Smooth muscle cell (in vitro differentiated cells): ENCODE results near the gene B4GALNT3. TPM values are rescaled to one million over a fixed set of nuclear protein-coding genes. Genes with fewer than 3 reads are reported as not detected.
A peak's percentile ranks its signal among the peaks of the same experiment; 100 is the strongest.

Experiments
- DNase-seq: peaks from one replicate; lab custom pipeline; 2025; ENCODE audit not compliant: unreplicated experiment; lab: John Stamatoyannopoulos, UW
- H2AFZ ChIP-seq: fragments of 200-600 bp; sonication (generic); 2 replicates; pipeline ENCODE4 v1.6.0; 2016; ENCODE audit warnings: antibody characterized with exemption, low read depth, mild to moderate bottlenecking
- H3F3A ChIP-seq: fragments of 200-600 bp; sonication (generic); 2 replicates; pipeline ENCODE4 v1.6.0; 2017; ENCODE audit warnings: antibody characterized with exemption, low read depth
- H3K27ac ChIP-seq: fragments of 200-600 bp; sonication (generic); 2 replicates; pipeline ENCODE4 v1.5.1; 2016; ENCODE audit warnings: low read depth, mild to moderate bottlenecking
- H3K27me3 ChIP-seq: fragments of 200-600 bp; sonication (generic); 2 replicates; pipeline ENCODE4 v1.6.1; 2016; ENCODE audit warnings: low read depth, mild to moderate bottlenecking
- H3K36me3 ChIP-seq: fragments of 200-600 bp; sonication (generic); 2 replicates; pipeline ENCODE4 v1.5.1; 2016; ENCODE audit warnings: low read depth
- H3K4me1 ChIP-seq: fragments of 200-600 bp; sonication (generic); 2 replicates; pipeline ENCODE4 v1.5.1; 2016; ENCODE audit warnings: low read depth
- H3K4me2 ChIP-seq: fragments of 200-600 bp; sonication (generic); 2 replicates; pipeline ENCODE4 v1.6.0; 2016; ENCODE audit warnings: mild to moderate bottlenecking
- H3K4me3 ChIP-seq: fragments of 200-600 bp; sonication (generic); 2 replicates; pipeline ENCODE4 v1.5.1; 2016; ENCODE audit warnings: mild to moderate bottlenecking
- H3K79me2 ChIP-seq: fragments of 200-600 bp; sonication (generic); 2 replicates; pipeline ENCODE4 v1.6.0; 2016; ENCODE audit warnings: low read depth, mild to moderate bottlenecking
- H3K9ac ChIP-seq: fragments of 200-600 bp; sonication (generic); 2 replicates; pipeline ENCODE4 v1.6.0; 2016; ENCODE audit warnings: low read depth
- H3K9me3 ChIP-seq: fragments of 200-600 bp; sonication (generic); replicated peaks from 2 replicates; pipeline ENCODE4 v1.5.1; 2016; ENCODE audit warnings: low read depth
- H4K20me1 ChIP-seq: fragments of 200-600 bp; sonication (generic); 2 replicates; pipeline ENCODE4 v1.6.0; 2016; ENCODE audit warnings: low read depth
- WGBS: methylation state at CpG from one replicate; pipeline ENCODE4 v1.1.7; 2016; ENCODE audit warnings: low lambda C conversion rate; 5-methylcytosine and 5-hydroxymethylcytosine counted together
- polyA plus RNA-seq: library from polyadenylated mRNA; unstranded; fragments of >200 nt; fragmentation: Nextera tagmentation; extraction: Ambion mirVana; gene quantifications from 2 replicates; pipeline ENCODE4 v1.2.1, GENCODE V29; 2016
- total RNA-seq: library from RNA; depleted of rRNA; stranded (reverse); fragments of >200 nt; gene quantifications from 2 replicates; pipeline ENCODE4 v1.2.3, GENCODE V29; 2014
- TF ChIP-seq, protein P1 (sequence below): fragments of 200-600 bp; sonication (generic); IDR thresholded peaks from 2 replicates; pipeline ENCODE4 v1.5.1; 2017; ENCODE audit warnings: borderline replicate concordance, mild to moderate bottlenecking, antibody characterized with exemption; ENCODE audit not compliant: insufficient read depth, poor library complexity, severe bottlenecking

Gene B4GALNT3
- total and polyA plus RNA-seq, 2 experiments from 2014 or later, result 5.1 to 5.7 TPM

DNA sequence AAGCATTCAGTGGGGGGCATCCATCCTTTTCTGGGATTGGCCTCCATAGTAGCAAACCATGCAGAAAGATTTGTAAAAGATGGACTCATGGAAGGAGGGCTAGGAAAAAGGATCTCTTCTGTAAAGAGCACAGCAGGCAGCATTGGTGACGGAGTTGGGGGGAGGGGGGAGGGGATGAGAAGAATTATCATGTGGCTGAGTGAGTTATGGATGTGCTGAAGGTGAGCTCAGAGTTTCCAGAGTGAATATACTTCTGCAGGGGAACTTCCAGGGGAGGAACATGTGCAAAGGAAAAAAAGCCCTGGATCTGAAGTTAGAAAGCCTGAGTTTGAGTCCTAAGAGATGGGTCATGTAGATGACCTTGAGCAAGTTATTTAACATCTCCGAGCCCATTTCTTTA, 3.9 kb upstream of the B4GALNT3 start:
- H3K4me3 ChIP-seq, result no peak overlapping the region
- no peak overlapping the region for H2AFZ ChIP-seq
- peaks cover 6% of the 10 kb centered on the region for H3F3A ChIP-seq
- no peaks in the 10 kb centered on the region for H3K36me3 ChIP-seq
- no peaks in the 10 kb centered on the region for H4K20me1 ChIP-seq
- H3K9me3 ChIP-seq, result no peaks in the 10 kb centered on the region
- peaks cover 19% of the 10 kb centered on the region for H3K27me3 ChIP-seq
- no peak for DNase-seq
- no peak overlapping the region for H3K27ac ChIP-seq
- 56% methylated on average over 2 of the region's 2 CpGs for WGBS
- H3K4me1 ChIP-seq, result peaks cover 9% of the 10 kb centered on the region
- H3K79me2 ChIP-seq, result no peaks in the 10 kb centered on the region
- TF ChIP-seq, protein P1, sequence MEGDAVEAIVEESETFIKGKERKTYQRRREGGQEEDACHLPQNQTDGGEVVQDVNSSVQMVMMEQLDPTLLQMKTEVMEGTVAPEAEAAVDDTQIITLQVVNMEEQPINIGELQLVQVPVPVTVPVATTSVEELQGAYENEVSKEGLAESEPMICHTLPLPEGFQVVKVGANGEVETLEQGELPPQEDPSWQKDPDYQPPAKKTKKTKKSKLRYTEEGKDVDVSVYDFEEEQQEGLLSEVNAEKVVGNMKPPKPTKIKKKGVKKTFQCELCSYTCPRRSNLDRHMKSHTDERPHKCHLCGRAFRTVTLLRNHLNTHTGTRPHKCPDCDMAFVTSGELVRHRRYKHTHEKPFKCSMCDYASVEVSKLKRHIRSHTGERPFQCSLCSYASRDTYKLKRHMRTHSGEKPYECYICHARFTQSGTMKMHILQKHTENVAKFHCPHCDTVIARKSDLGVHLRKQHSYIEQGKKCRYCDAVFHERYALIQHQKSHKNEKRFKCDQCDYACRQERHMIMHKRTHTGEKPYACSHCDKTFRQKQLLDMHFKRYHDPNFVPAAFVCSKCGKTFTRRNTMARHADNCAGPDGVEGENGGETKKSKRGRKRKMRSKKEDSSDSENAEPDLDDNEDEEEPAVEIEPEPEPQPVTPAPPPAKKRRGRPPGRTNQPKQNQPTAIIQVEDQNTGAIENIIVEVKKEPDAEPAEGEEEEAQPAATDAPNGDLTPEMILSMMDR, result no peak
- H3K9ac ChIP-seq, result no peak overlapping the region
- H3K4me2 ChIP-seq, result no peak overlapping the region

DNA sequence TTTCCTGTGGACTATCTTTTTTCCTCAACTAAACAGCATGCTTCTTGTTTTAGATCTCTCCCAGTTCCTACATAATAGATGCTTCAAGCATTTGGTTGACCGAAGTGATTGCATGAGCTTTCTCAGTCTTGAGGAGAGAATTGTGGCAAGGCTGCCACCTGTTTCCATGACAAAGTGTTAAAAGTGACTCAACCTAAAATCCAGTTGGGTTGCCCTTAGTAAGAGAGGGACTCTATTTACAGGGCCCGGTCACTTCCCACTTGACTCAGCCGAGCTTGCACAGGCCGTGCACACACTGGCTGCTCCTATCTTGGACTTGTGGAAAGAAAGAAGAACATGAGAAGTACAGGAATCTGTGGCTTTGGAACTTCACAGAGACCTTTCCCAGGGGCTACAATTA, 2.1 kb upstream of the B4GALNT3 start:
- no peaks in the 10 kb centered on the region for H3K36me3 ChIP-seq
- H3K79me2 ChIP-seq, result no peaks in the 10 kb centered on the region
- peaks cover 16% of the 10 kb centered on the region for H3K4me1 ChIP-seq
- DNase-seq, result no peak
- no peak overlapping the region for H3K27ac ChIP-seq
- H3K4me3 ChIP-seq, result no peak overlapping the region
- H3K4me2 ChIP-seq, result no peak overlapping the region
- TF ChIP-seq, protein P1, result no peak
- no peak overlapping the region for H2AFZ ChIP-seq
- peaks cover 10% of the 10 kb centered on the region for H3F3A ChIP-seq
- H3K9me3 ChIP-seq, result no peaks in the 10 kb centered on the region
- 82% methylated on average over 4 of the region's 4 CpGs for WGBS
- H3K9ac ChIP-seq, result no peak overlapping the region
- no peaks in the 10 kb centered on the region for H4K20me1 ChIP-seq
- peaks cover 30% of the 10 kb centered on the region for H3K27me3 ChIP-seq

DNA sequence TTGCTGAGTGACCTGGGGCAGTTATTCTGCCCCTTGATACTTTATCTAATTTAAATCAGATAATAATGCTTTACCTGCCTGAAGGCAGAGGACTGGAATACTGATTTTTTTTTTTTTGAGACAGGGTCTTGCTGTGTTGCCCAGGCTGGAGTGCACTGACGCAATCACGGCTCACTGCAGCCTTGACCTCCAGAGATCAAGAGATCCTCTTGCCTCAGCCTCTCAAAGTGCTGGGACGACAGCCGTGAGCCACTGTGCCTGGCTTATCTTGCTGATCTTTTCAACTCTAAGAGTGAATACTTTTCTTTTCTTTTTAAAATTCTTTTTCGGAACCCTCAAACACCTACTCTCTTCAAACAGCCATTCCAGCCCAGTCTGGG, 699 bp upstream of the B4GALNT3 start:
- Histone ChIP-seq H3K4me3 (peak overlapping the region; percentile 63), H3K9me3 (no peaks in the 10 kb centered on the region), H4K20me1 (no peaks in the 10 kb centered on the region), H3K36me3 (no peaks in the 10 kb centered on the region), H3K4me2 (peak overlapping the region; percentile 93), H3K27ac (no peak overlapping the region), H2AFZ (peak overlapping the region; percentile 75), H3K27me3 (peaks cover 30% of the 10 kb centered on the region), H3F3A (peaks cover 10% of the 10 kb centered on the region), H3K79me2 (no peaks in the 10 kb centered on the region), H3K9ac (no peak overlapping the region), H3K4me1 (peaks cover 16% of the 10 kb centered on the region)
- WGBS, result 79% methylated on average over 5 of the region's 5 CpGs
- TF ChIP-seq, protein P1, result no peak
- no peak for DNase-seq
